H1 (cell line): ENCODE measurements around the gene ASB16.

ENCODE experiments used
- CBX8 ChIP-seq: fragments of 300-800, 300-1000 bp; sonication (generic); IDR thresholded peaks from 2 replicates; pipeline ENCODE4 v1.7.1; 2016; ENCODE audit warnings: low read depth, low read length, borderline replicate concordance
- CREB1 ChIP-seq: IDR thresholded peaks from 2 replicates; pipeline ENCODE4 v1.6.1; 2012; ENCODE audit warnings: inconsistent platforms
- EP300 ChIP-seq, 2 experiments: IDR thresholded peaks; 1 replicate in 1 of 2; 2 replicates in 1 of 2; pipeline ENCODE4 v1.6.1; 2011 to 2012; ENCODE audit warnings: low read depth in 2 of 2, low read length in 2 of 2, mild to moderate bottlenecking in 2 of 2, borderline replicate concordance in 1 of 2, inconsistent platforms in 1 of 2, moderate library complexity in 1 of 2
- EZH2 ChIP-seq: fragments of 200-600 bp; sonication (generic); IDR thresholded peaks from 2 replicates; pipeline ENCODE4 v1.7.1; 2012; ENCODE audit warnings: low read depth, mild to moderate bottlenecking, moderate library complexity, low read length, inconsistent platforms; ENCODE audit not compliant: severe bottlenecking
- POLR2A ChIP-seq, 2 experiments: IDR thresholded peaks; 1 replicate in 1 of 2; 2 replicates in 1 of 2; pipeline ENCODE4 v1.6.1; 2011; ENCODE audit warnings: low read depth in 2 of 2, low read length in 2 of 2, mild to moderate bottlenecking in 2 of 2; ENCODE audit errors: control extremely low read depth in 1 of 2
- POLR2AphosphoS5 ChIP-seq: IDR thresholded peaks from 2 replicates; pipeline ENCODE4 v1.6.1; 2011; ENCODE audit warnings: low read depth, low read length
- RAD21 ChIP-seq, 2 experiments: IDR thresholded peaks in 1 of 2; conservative IDR thresholded peaks in 1 of 2; 2 replicates each; pipeline ENCODE4 v1.6.1; 2011; ENCODE audit warnings: low read depth in 2 of 2, low read length in 2 of 2, improper control_type of control experiment in 1 of 2, inconsistent platforms in 1 of 2, mild to moderate bottlenecking in 1 of 2, moderate library complexity in 1 of 2
- SIN3A ChIP-seq, 2 experiments: IDR thresholded peaks in 1 of 2; conservative IDR thresholded peaks in 1 of 2; 2 replicates each; pipeline ENCODE4 v1.6.1; 2011 to 2012; ENCODE audit warnings: low read length in 2 of 2, improper control_type of control experiment in 1 of 2, low read depth in 1 of 2, mild to moderate bottlenecking in 1 of 2
- SIX5 ChIP-seq: IDR thresholded peaks from 2 replicates; pipeline ENCODE4 v1.6.1; 2011; ENCODE audit warnings: mild to moderate bottlenecking, low read depth, low read length
- TAF1 ChIP-seq: IDR thresholded peaks from 2 replicates; pipeline ENCODE4 v1.6.1; 2011; ENCODE audit warnings: mild to moderate bottlenecking, low read depth, low read length
- TF ChIP-seq, protein P1 (sequence below): IDR thresholded peaks from 2 replicates; pipeline ENCODE4 v1.6.1; 2012; ENCODE audit warnings: low read length, inconsistent platforms
- TF ChIP-seq, protein P2 (sequence below), 3 experiments: IDR thresholded peaks; 1 replicate in 2 of 3; 2 replicates in 1 of 3; pipeline versions ENCODE4 v1.5.1 to v1.6.1; 2011; ENCODE audit warnings: low read length in 3 of 3, mild to moderate bottlenecking in 3 of 3, inconsistent platforms in 2 of 3, low read depth in 1 of 3, moderate library complexity in 1 of 3; ENCODE audit not compliant: insufficient read depth in 1 of 3; ENCODE audit errors: control extremely low read depth in 1 of 3
- TF ChIP-seq, protein P3 (sequence below): IDR thresholded peaks from 2 replicates; pipeline ENCODE4 v1.6.1; 2012; ENCODE audit warnings: inconsistent platforms

DNA sequence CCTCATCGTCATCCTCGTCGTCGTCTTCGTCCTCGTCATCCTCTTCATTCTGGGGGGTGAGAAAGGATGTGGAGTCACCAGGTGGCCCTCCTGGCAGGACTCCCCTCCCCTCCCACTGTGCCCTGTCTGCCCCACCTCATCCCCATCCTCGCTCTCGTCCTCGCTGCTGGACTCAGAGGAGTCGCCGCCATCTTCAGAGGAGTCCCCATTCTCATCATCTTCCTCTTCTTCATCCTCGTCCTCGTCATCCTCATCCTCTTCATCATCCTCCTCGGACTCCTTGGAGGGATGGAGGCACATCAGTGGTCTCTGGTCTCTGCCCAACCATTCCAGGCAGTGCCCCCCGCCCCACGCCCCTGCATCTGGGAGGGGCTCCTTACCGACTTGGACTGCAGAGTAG lies 36.8 kb downstream of the ASB16 start:
- TF ChIP-seq CREB1, result no peak
- TF ChIP-seq POLR2A (IDR thresholded peaks at IDR 0.05; ENCODE audit: control extremely low read depth in 1 of 2, low read depth in 2 of 2, low read length in 2 of 2), result no peak
- no peak for TF ChIP-seq POLR2AphosphoS5
- TF ChIP-seq, protein P1, sequence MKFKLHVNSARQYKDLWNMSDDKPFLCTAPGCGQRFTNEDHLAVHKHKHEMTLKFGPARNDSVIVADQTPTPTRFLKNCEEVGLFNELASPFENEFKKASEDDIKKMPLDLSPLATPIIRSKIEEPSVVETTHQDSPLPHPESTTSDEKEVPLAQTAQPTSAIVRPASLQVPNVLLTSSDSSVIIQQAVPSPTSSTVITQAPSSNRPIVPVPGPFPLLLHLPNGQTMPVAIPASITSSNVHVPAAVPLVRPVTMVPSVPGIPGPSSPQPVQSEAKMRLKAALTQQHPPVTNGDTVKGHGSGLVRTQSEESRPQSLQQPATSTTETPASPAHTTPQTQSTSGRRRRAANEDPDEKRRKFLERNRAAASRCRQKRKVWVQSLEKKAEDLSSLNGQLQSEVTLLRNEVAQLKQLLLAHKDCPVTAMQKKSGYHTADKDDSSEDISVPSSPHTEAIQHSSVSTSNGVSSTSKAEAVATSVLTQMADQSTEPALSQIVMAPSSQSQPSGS, result no peak
- no peak for TF ChIP-seq SIN3A (conservative IDR thresholded peaks at IDR 0.05 in 1 of 2, IDR thresholded peaks at IDR 0.05 in 1 of 2; ENCODE audit: low read depth in 1 of 2, low read length in 2 of 2)
- TF ChIP-seq, protein P2, sequence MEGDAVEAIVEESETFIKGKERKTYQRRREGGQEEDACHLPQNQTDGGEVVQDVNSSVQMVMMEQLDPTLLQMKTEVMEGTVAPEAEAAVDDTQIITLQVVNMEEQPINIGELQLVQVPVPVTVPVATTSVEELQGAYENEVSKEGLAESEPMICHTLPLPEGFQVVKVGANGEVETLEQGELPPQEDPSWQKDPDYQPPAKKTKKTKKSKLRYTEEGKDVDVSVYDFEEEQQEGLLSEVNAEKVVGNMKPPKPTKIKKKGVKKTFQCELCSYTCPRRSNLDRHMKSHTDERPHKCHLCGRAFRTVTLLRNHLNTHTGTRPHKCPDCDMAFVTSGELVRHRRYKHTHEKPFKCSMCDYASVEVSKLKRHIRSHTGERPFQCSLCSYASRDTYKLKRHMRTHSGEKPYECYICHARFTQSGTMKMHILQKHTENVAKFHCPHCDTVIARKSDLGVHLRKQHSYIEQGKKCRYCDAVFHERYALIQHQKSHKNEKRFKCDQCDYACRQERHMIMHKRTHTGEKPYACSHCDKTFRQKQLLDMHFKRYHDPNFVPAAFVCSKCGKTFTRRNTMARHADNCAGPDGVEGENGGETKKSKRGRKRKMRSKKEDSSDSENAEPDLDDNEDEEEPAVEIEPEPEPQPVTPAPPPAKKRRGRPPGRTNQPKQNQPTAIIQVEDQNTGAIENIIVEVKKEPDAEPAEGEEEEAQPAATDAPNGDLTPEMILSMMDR (IDR thresholded peaks at IDR 0.05; ENCODE audit: control extremely low read depth in 1 of 3, insufficient read depth in 1 of 3, low read depth in 1 of 3, low read length in 3 of 3), result no peak
- no peak for TF ChIP-seq TAF1
- no peak for TF ChIP-seq SIX5
- no peak for TF ChIP-seq RAD21 (IDR thresholded peaks at IDR 0.05 in 1 of 2, conservative IDR thresholded peaks at IDR 0.05 in 1 of 2; ENCODE audit: low read depth in 2 of 2, low read length in 2 of 2)
- no peak for TF ChIP-seq CBX8
- TF ChIP-seq EP300 (IDR thresholded peaks at IDR 0.05; ENCODE audit: borderline replicate concordance in 1 of 2, low read depth in 2 of 2, low read length in 2 of 2), result no peak
- TF ChIP-seq EZH2, result no peak
- TF ChIP-seq, protein P3, sequence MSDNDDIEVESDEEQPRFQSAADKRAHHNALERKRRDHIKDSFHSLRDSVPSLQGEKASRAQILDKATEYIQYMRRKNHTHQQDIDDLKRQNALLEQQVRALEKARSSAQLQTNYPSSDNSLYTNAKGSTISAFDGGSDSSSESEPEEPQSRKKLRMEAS, result no peak
